ENCODE data around the gene PDCD1. TPM values are rescaled to one million over a fixed set of nuclear protein-coding genes. Genes with fewer than 3 reads are reported as not detected.
A peak's percentile ranks its signal among the peaks of the same experiment; 100 is the strongest.

PDCD1 gene
- total and polyA plus RNA-seq, 12 donors = 1.3 to 14.2 (median 3.2) TPM

- Histone ChIP-seq H3K4me3 (no peak overlapping the region), H3K27ac (peak overlapping the region in 1 of 10 donors; percentile 5), H3K36me3 (no peaks in the 10 kb centered on the region), H3K27me3 (peaks cover 0 to 7% (median 6%) of the 10 kb centered on the region in 7 donors), H3K4me1 (peaks cover 0 to 24% (median 8%) of the 10 kb centered on the region in 9 donors), H3K9me3 (no peaks in the 10 kb centered on the region)
- intact Hi-C loops (cut with DNase I) = no loop called here
- ATAC-seq (peak in 7 of 8 donors; percentile 4 to 39 (median 13)), DNase-seq (no peak)
- TF ChIP-seq, protein P1, sequence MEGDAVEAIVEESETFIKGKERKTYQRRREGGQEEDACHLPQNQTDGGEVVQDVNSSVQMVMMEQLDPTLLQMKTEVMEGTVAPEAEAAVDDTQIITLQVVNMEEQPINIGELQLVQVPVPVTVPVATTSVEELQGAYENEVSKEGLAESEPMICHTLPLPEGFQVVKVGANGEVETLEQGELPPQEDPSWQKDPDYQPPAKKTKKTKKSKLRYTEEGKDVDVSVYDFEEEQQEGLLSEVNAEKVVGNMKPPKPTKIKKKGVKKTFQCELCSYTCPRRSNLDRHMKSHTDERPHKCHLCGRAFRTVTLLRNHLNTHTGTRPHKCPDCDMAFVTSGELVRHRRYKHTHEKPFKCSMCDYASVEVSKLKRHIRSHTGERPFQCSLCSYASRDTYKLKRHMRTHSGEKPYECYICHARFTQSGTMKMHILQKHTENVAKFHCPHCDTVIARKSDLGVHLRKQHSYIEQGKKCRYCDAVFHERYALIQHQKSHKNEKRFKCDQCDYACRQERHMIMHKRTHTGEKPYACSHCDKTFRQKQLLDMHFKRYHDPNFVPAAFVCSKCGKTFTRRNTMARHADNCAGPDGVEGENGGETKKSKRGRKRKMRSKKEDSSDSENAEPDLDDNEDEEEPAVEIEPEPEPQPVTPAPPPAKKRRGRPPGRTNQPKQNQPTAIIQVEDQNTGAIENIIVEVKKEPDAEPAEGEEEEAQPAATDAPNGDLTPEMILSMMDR (IDR thresholded peaks at IDR 0.05) = no peak
- WGBS, 2 donors = 48 to 58% methylated on average over 26 of the region's 26 CpGs
These were observed 37.3 kb upstream of the PDCD1 start for GRCh38 chr2:241895712-241896641.

GRCh38 chr2:241895427-241895711 lies 36.7 kb upstream of the PDCD1 start:
- Histone ChIP-seq H3K4me3 (no peak overlapping the region), H3K4me1 (peaks cover 0 to 18% (median 6%) of the 10 kb centered on the region in 9 donors), H3K27me3 (peaks cover 0 to 5% (median under 1%) of the 10 kb centered on the region in 7 donors), H3K27ac (no peak overlapping the region), H3K9me3 (no peaks in the 10 kb centered on the region), H3K36me3 (no peaks in the 10 kb centered on the region)
- DNase-seq = no peak
- peak in 2 of 8 donors; percentile 3 to 7 for ATAC-seq
- TF ChIP-seq, protein P1 (IDR thresholded peaks at IDR 0.05) = no peak
- WGBS, 2 donors = 84 to 88% methylated on average over 11 of the region's 11 CpGs
- intact Hi-C loops (cut with DNase I) = no loop called here

- no peak for DNase-seq
- Histone ChIP-seq H3K27ac (no peak overlapping the region), H3K4me3 (no peak overlapping the region), H3K4me1 (peaks cover 0 to 13% (median 1%) of the 10 kb centered on the region in 9 donors), H3K9me3 (no peaks in the 10 kb centered on the region), H3K27me3 (peaks cover 0 to 5% (median 0%) of the 10 kb centered on the region in 7 donors), H3K36me3 (no peaks in the 10 kb centered on the region)
- TF ChIP-seq, protein P1 (IDR thresholded peaks at IDR 0.05) = no peak
- intact Hi-C loops (cut with DNase I) = no loop called here
- 89 to 90% methylated on average over 28 of the region's 28 CpGs for WGBS, 2 donors
- ATAC-seq = peak in 1 of 8 donors; percentile 7
These were observed 36.2 kb upstream of the PDCD1 start for GRCh38 chr2:241894681-241895426.

- TF ChIP-seq, protein P1 (IDR thresholded peaks at IDR 0.05) = no peak
- WGBS, 2 donors = 82 to 87% methylated on average over 23 of the region's 23 CpGs
- no peak overlapping the region for H3K4me3 ChIP-seq
- peaks cover 0 to 6% (median 0%) of the 10 kb centered on the region in 9 donors for H3K4me1 ChIP-seq
- DNase-seq (no peak), ATAC-seq (no peak)
- H3K27ac ChIP-seq = no peak overlapping the region
- no peaks in the 10 kb centered on the region for H3K36me3 ChIP-seq
- intact Hi-C loops (cut with DNase I) = no loop called here
- peaks cover 0 to 4% (median 0%) of the 10 kb centered on the region in 11 donors for H3K9me3 ChIP-seq
- peaks cover 0 to under 1% (median 0%) of the 10 kb centered on the region in 7 donors for H3K27me3 ChIP-seq
These were observed 35.5 kb upstream of the PDCD1 start for GRCh38 chr2:241894056-241894641.
